SK-N-SH treated with all-trans-retinoic acid at 6 μM for 48 hours (cell line): ENCODE measurements around the gene DEPP1.

Source experiments
- ATAC-seq: fragments of 200-7000 bp; cut with Tn5 transposase; 3 replicates; pipeline ENCODE4 v1.9.1; 2020; ENCODE audit warnings: mild to moderate bottlenecking, moderate library complexity
- ARNTL ChIP-seq: fragments of 450-650 bp; formaldehyde crosslinking; IDR thresholded peaks from 2 replicates; pipeline ENCODE4 v1.5.0; 2020; ENCODE audit warnings: low read depth, mild to moderate bottlenecking, moderate library complexity, borderline replicate concordance
- BACH2 ChIP-seq: fragments of 250-450 bp; sonication (Bioruptor Pico); IDR thresholded peaks from 2 replicates; pipeline ENCODE4 v1.9.0; 2021; ENCODE audit warnings: mild to moderate bottlenecking, borderline replicate concordance
- CREB5 ChIP-seq: fragments of 250-450 bp; sonication (Bioruptor Pico); IDR thresholded peaks from 2 replicates; pipeline ENCODE4 v1.5.1; 2020; ENCODE audit warnings: low read depth, mild to moderate bottlenecking, moderate library complexity
- CSDC2 ChIP-seq: fragments of 250-450 bp; sonication (Bioruptor Pico); IDR thresholded peaks from 2 replicates; pipeline ENCODE4 v1.5.0; 2020; ENCODE audit warnings: mild to moderate bottlenecking, moderate library complexity
- CSRNP3 ChIP-seq: fragments of 250-450 bp; sonication (Bioruptor Pico); IDR thresholded peaks from 2 replicates; pipeline ENCODE4 v1.5.1; 2021; ENCODE audit warnings: mild to moderate bottlenecking, moderate library complexity
- GLIS3 ChIP-seq: fragments of 250-450 bp; sonication (Bioruptor Pico); IDR thresholded peaks from 2 replicates; pipeline ENCODE4 v1.5.0; 2020; ENCODE audit warnings: mild to moderate bottlenecking, moderate library complexity
- ISL1 ChIP-seq: fragments of 250-450 bp; sonication (Bioruptor Pico); IDR thresholded peaks from 2 replicates; pipeline ENCODE4 v2.1.2; 2022; ENCODE audit warnings: mild to moderate bottlenecking, moderate library complexity
- OSR1 ChIP-seq: fragments of 250-450 bp; sonication (Bioruptor Pico); IDR thresholded peaks from 2 replicates; pipeline ENCODE4 v1.8.0; 2022; ENCODE audit warnings: moderate library complexity, mild to moderate bottlenecking, inconsistent platforms
- PATZ1 ChIP-seq: fragments of 250-450 bp; sonication (Bioruptor Pico); IDR thresholded peaks from 2 replicates; pipeline ENCODE4 v1.8.0; 2020; ENCODE audit warnings: mild to moderate bottlenecking, moderate library complexity, borderline replicate concordance
- POU6F1 ChIP-seq: fragments of 250-450 bp; sonication (Bioruptor Pico); IDR thresholded peaks from 2 replicates; pipeline ENCODE4 v1.8.0; 2021; ENCODE audit warnings: low read depth, mild to moderate bottlenecking, moderate library complexity, borderline replicate concordance
- PPARA ChIP-seq: fragments of 250-450 bp; sonication (Bioruptor Pico); IDR thresholded peaks from 2 replicates; pipeline ENCODE4 v1.5.0; 2020; ENCODE audit warnings: mild to moderate bottlenecking, borderline replicate concordance
- RARB ChIP-seq: fragments of 250-450 bp; sonication (Bioruptor Pico); IDR thresholded peaks from 2 replicates; pipeline ENCODE4 v1.8.0; 2021; ENCODE audit warnings: mild to moderate bottlenecking, moderate library complexity
- SNAI2 ChIP-seq: fragments of 250-450 bp; sonication (Bioruptor Pico); IDR thresholded peaks from 2 replicates; pipeline ENCODE4 v1.5.0; 2020; ENCODE audit warnings: mild to moderate bottlenecking, moderate library complexity
- TOX ChIP-seq: fragments of 250-450 bp; sonication (Bioruptor Pico); IDR thresholded peaks from 2 replicates; pipeline ENCODE4 v1.8.0; 2021; ENCODE audit warnings: mild to moderate bottlenecking, moderate library complexity, borderline replicate concordance
- ZFP3 ChIP-seq: fragments of 250-450 bp; sonication (Bioruptor Pico); IDR thresholded peaks from 2 replicates; pipeline ENCODE4 v1.5.0; 2020; ENCODE audit warnings: mild to moderate bottlenecking, moderate library complexity
- ZFP30 ChIP-seq: fragments of 450-650 bp; formaldehyde crosslinking; IDR thresholded peaks from 2 replicates; pipeline ENCODE4 v1.5.0; 2022; ENCODE audit warnings: mild to moderate bottlenecking, moderate library complexity
- ZNF565 ChIP-seq: fragments of 450-650 bp; formaldehyde crosslinking; conservative IDR thresholded peaks from 2 replicates; pipeline ENCODE4 v1.5.0; 2020; ENCODE audit warnings: low read depth, mild to moderate bottlenecking, moderate library complexity
- ZNF70 ChIP-seq: fragments of 450-650 bp; formaldehyde crosslinking; IDR thresholded peaks from 2 replicates; pipeline ENCODE4 v1.5.0; 2020; ENCODE audit warnings: mild to moderate bottlenecking, moderate library complexity
- ZNF8 ChIP-seq: fragments of 450-650 bp; formaldehyde crosslinking; IDR thresholded peaks from 2 replicates; pipeline ENCODE4 v1.5.0; 2020; ENCODE audit warnings: mild to moderate bottlenecking, moderate library complexity

DEPP1 gene

GRCh38 chr10:44954042-44954441 is 24.6 kb downstream of the DEPP1 start:
- ATAC-seq: no peak

GRCh38 chr10:44952779-44953231 is 25.8 kb downstream of the DEPP1 start:
- ATAC-seq: peak; percentile 49; the same call in 2 of the 3 replicates
- TF ChIP-seq OSR1 (no peak), TOX (no peak), ZFP3 (no peak), ZNF70 (no peak), SNAI2 (CRISPR knock-in tag) (no peak)

More at GRCh38 chr10:44954042-44954441, 24.6 kb downstream of the DEPP1 start:
- TF ChIP-seq ZNF8 (CRISPR knock-in tag): no peak
- TF ChIP-seq, all 23 proteins: peak for 0

GRCh38 chr10:44951576-44952226 is 26.9 kb downstream of the DEPP1 start:
- ATAC-seq: no peak
- TF ChIP-seq PPARA (CRISPR knock-in tag) (no peak), RARB (CRISPR knock-in tag) (no peak), ZNF70 (no peak), BACH2 (CRISPR knock-in tag) (no peak), ZNF565 (CRISPR knock-in tag) (no peak)

GRCh38 chr10:44950326-44951225 is 28.0 kb downstream of the DEPP1 start:
- no peak for ATAC-seq

More at GRCh38 chr10:44950326-44951225, 28.0 kb downstream of the DEPP1 start:
- TF ChIP-seq ZNF565 (CRISPR knock-in tag) (no peak), ISL1 (CRISPR knock-in tag) (no peak), TOX (no peak), ARNTL (CRISPR knock-in tag) (no peak), CREB5 (no peak), GLIS3 (CRISPR knock-in tag) (no peak), CSRNP3 (CRISPR knock-in tag) (no peak), PPARA (CRISPR knock-in tag) (no peak), ZFP30 (CRISPR knock-in tag) (no peak), RARB (CRISPR knock-in tag) (no peak), PATZ1 (CRISPR knock-in tag) (no peak), CSDC2 (CRISPR knock-in tag) (no peak), POU6F1 (no peak)
